Activated naive CD4-positive, alpha-beta T cell treated with anti-CD3 and anti-CD28 coated beads, Interleukin-2, amount 50 U/mL, for 16 hours (primary cell): Measurements from ENCODE around the gene SND1.

Experiments used
- DNase-seq: peaks from one replicate; pipeline ENCODE4 v3.0.0-alpha.2; 2020

Gene SND1

GRCh38 chr7:128057909-128058308 is 405.9 kb downstream of the SND1 start:
- no peak for DNase-seq

GRCh38 chr7:128059143-128059988 is 407.4 kb downstream of the SND1 start:
- no peak for DNase-seq

GRCh38 chr7:128060018-128060417 is 408.0 kb downstream of the SND1 start:
- DNase-seq = no peak

GRCh38 chr7:128063088-128063487 is 411.1 kb downstream of the SND1 start:
- no peak for DNase-seq

- DNase-seq = no peak
Measured at GRCh38 chr7:128065872-128066271, 413.9 kb downstream of the SND1 start.

- DNase-seq = no peak
Measured at GRCh38 chr7:128066395-128066794, 414.4 kb downstream of the SND1 start.

GRCh38 chr7:128066858-128067257 is 414.9 kb downstream of the SND1 start:
- no peak for DNase-seq

GRCh38 chr7:128067983-128068382 is 416.0 kb downstream of the SND1 start:
- DNase-seq = no peak

- no peak for DNase-seq
Measured at GRCh38 chr7:128068785-128069184, 416.8 kb downstream of the SND1 start.

GRCh38 chr7:128069373-128070364 is 417.7 kb downstream of the SND1 start:
- DNase-seq = no peak

GRCh38 chr7:128071376-128071775 is 419.4 kb downstream of the SND1 start:
- DNase-seq = no peak

GRCh38 chr7:128071801-128072200 is 419.8 kb downstream of the SND1 start:
- DNase-seq = no peak

GRCh38 chr7:128073671-128074310 is 421.8 kb downstream of the SND1 start:
- no peak for DNase-seq

GRCh38 chr7:128074336-128074735 is 422.3 kb downstream of the SND1 start:
- DNase-seq = no peak

GRCh38 chr7:128074736-128075135 is 422.7 kb downstream of the SND1 start:
- no peak for DNase-seq

GRCh38 chr7:128075242-128076095 is 423.5 kb downstream of the SND1 start:
- no peak for DNase-seq

- DNase-seq = no peak
Measured at GRCh38 chr7:128076196-128076795, 424.3 kb downstream of the SND1 start.

GRCh38 chr7:128076796-128077271 is 424.8 kb downstream of the SND1 start:
- DNase-seq = no peak

- DNase-seq = no peak
Measured at GRCh38 chr7:128078309-128078708, 426.3 kb downstream of the SND1 start.

- DNase-seq = no peak
Measured at GRCh38 chr7:128080169-128080568, 428.2 kb downstream of the SND1 start.

GRCh38 chr7:128081351-128081750 is 429.4 kb downstream of the SND1 start:
- DNase-seq = no peak

GRCh38 chr7:128081808-128082207 is 429.8 kb downstream of the SND1 start:
- DNase-seq = no peak
